ENCODE data around the gene RTL10. TPM values are rescaled to one million over a fixed set of nuclear protein-coding genes. Genes with fewer than 3 reads are reported as not detected.

Gene RTL10
- total and polyA plus RNA-seq, 2 donors (not counting 1 experiment from before 2014, with no cell fraction given) = 6.4 to 15.2 TPM

DNA sequence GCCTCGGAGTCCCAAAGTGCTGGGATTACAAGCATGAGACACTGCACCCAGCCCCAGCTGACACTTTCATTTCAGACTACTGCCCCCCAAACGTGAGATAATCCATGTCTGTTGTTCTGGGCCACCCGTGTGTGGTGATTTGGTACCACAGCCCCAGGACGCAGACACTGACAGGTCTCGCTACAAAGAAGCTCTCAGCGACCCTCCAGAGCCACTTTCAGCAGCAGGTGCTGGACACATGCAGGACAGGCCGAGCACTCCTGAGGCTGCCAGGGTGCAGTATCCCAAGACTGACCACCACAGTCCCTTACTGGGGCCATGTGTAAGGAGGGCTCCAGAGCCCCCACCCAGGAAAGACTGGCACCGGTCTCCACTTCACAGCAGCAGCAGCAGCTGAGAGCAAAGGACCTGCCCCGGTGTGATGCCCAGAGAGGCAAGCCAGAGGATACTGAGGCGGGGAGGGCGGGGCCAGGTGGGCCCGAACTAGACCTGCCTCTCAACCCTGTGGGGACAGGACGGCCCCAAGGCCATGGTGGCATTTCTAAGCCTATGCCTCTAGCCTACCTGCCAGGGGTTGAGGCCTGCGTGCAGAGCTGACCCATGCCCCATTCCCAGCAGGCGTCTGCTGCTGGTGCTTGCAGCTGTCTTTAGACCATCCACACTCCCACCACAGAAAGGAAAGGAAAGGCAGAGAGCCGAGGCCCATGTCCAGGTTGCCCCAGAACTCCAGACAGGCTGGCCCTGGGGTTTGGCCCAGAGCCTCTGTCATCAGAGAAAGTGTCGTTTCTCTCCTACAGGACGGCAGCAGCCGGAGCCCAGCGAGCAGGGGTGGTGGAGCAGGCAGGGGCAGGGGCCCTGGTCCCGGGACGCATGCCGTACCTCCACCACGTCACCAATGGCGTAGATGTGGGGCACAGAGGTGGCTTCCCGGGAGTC, 28.0 kb upstream of the RTL10 start:
- Histone ChIP-seq H3K4me3 (ENCODE audit: control extremely low read depth in 1 of 5, extremely low read depth in 1 of 5, insufficient read depth in 1 of 5, low read depth in 2 of 5, low read length in 4 of 5) (no peak overlapping the region), H3K79me2 (ENCODE audit: control insufficient read depth, insufficient read depth, low read length) (no peaks in the 10 kb centered on the region), H3K27ac (ENCODE audit: low read length in 2 of 2) (no peak overlapping the region), H2AFZ (ENCODE audit: insufficient read depth, low read depth, low read length, poor library complexity, severe bottlenecking) (no peak overlapping the region), H3K36me3 (replicated peaks in 1 of 2; ENCODE audit: control extremely low read depth in 1 of 2, control insufficient read depth in 1 of 2, extremely low read depth in 1 of 2, insufficient read depth in 2 of 2, low read length in 1 of 2) (no peaks in the 10 kb centered on the region), H3K9ac (ENCODE audit: low read length) (no peak overlapping the region), H4K20me1 (ENCODE audit: control insufficient read depth, insufficient read depth, low read length, poor library complexity, severe bottlenecking) (no peaks in the 10 kb centered on the region), H3K27me3 (replicated peaks in 1 of 4; ENCODE audit: control extremely low read depth in 1 of 4, control insufficient read depth in 3 of 4, insufficient read depth in 4 of 4, low read length in 3 of 4) (no peaks in the 10 kb centered on the region), H3K9me3 (ENCODE audit: control extremely low read depth in 1 of 3, control insufficient read depth in 2 of 3, insufficient read depth in 1 of 3, low read length in 2 of 3) (no peaks in the 10 kb centered on the region), H3K4me2 (replicated peaks; ENCODE audit: low read depth, low read length, poor library complexity, severe bottlenecking) (no peak overlapping the region), H3K4me1 (ENCODE audit: control insufficient read depth in 2 of 2, insufficient read depth in 2 of 2, low read length in 2 of 2) (peaks cover 14 to 19% of the 10 kb centered on the region in 2 donors)
- peaks cover 16% of the 10 kb centered on the region for H3K4me1 Mint-ChIP-seq
- DNase-seq (no peak), ATAC-seq (ENCODE audit: low read depth) (no peak)
- no peak overlapping the region for H3K4me3 Mint-ChIP-seq
- intact Hi-C loops (cut with micrococcal nuclease) = no loop called here
- H3K27me3 Mint-ChIP-seq = no peaks in the 10 kb centered on the region
- 94% methylated on average over 25 of the region's 26 CpGs for WGBS (ENCODE audit: insufficient coverage)
- no peaks in the 10 kb centered on the region for H3K9me3 Mint-ChIP-seq (ENCODE audit: insufficient read depth)
- no peak overlapping the region for H3K27ac Mint-ChIP-seq
- ChIA-PET POLR2A (no interaction called here), CTCF (no interaction called here)
- TF ChIP-seq EZH2 (IDR thresholded peaks at IDR 0.05; ENCODE audit: borderline replicate concordance, insufficient read depth, low read depth, low read length, poor library complexity, severe bottlenecking) = no peak
- TF ChIP-seq, protein P1, sequence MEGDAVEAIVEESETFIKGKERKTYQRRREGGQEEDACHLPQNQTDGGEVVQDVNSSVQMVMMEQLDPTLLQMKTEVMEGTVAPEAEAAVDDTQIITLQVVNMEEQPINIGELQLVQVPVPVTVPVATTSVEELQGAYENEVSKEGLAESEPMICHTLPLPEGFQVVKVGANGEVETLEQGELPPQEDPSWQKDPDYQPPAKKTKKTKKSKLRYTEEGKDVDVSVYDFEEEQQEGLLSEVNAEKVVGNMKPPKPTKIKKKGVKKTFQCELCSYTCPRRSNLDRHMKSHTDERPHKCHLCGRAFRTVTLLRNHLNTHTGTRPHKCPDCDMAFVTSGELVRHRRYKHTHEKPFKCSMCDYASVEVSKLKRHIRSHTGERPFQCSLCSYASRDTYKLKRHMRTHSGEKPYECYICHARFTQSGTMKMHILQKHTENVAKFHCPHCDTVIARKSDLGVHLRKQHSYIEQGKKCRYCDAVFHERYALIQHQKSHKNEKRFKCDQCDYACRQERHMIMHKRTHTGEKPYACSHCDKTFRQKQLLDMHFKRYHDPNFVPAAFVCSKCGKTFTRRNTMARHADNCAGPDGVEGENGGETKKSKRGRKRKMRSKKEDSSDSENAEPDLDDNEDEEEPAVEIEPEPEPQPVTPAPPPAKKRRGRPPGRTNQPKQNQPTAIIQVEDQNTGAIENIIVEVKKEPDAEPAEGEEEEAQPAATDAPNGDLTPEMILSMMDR (IDR thresholded peaks at IDR 0.05) = no peak

All from B cell (primary cell).